GM04504 (cell line): ENCODE data around the gene TMCO6.
"Not testable (repeated sequence)": the region's sequence is repeated elsewhere in the genome, so short reads cannot be mapped to it uniquely, and the experiment has no call there.

Experiments used
- DNase-seq: peaks from one replicate; pipeline ENCODE4 v3.0.0-alpha.2; 2012; ENCODE audit warnings: low read depth

TMCO6 gene

GRCh38 chr5:140630292-140631035 is 8.8 kb upstream of the TMCO6 start:
- no peak for DNase-seq

- no peak for DNase-seq
Measured at GRCh38 chr5:140631036-140631417, 8.2 kb upstream of the TMCO6 start.

- no peak for DNase-seq
Measured at GRCh38 chr5:140631831-140632365, 7.4 kb upstream of the TMCO6 start.

GRCh38 chr5:140632366-140633020 is 6.8 kb upstream of the TMCO6 start:
- no peak for DNase-seq

GRCh38 chr5:140633021-140633471 is 6.2 kb upstream of the TMCO6 start, which contains the start of gene CD14:
Gene CD14, minus strand, starts transcription at chr5:140633175. Its CDS starts 104 bp downstream, at chr5:140633071.
- DNase-seq, result no peak

GRCh38 chr5:140633501-140633900 is 5.8 kb upstream of the TMCO6 start:
- DNase-seq, result no peak

- DNase-seq, result no peak
Measured at GRCh38 chr5:140634103-140634502, 5.1 kb upstream of the TMCO6 start.

GRCh38 chr5:140635291-140636257 is 3.7 kb upstream of the TMCO6 start:
- no peak for DNase-seq

GRCh38 chr5:140637371-140638100 is 1.7 kb upstream of the TMCO6 start:
- DNase-seq, result no peak

- not testable (repeated sequence) for DNase-seq
Measured at GRCh38 chr5:140638898-140639147, 428 bp upstream of the TMCO6 start.

- no peak for DNase-seq
Measured at GRCh38 chr5:140641716-140642115, 2.5 kb downstream of the TMCO6 start.

- peak; percentile 62 for DNase-seq
Measured at GRCh38 chr5:140642718-140643117, 3.5 kb downstream of the TMCO6 start.

- DNase-seq, result no peak
Measured at GRCh38 chr5:140647042-140647419, 7.8 kb downstream of the TMCO6 start.

- DNase-seq, result no peak
Measured at GRCh38 chr5:140658870-140659269, 19.6 kb downstream of the TMCO6 start.

- not testable (repeated sequence) for DNase-seq
Measured at GRCh38 chr5:140660371-140660770, 21.1 kb downstream of the TMCO6 start.

GRCh38 chr5:140664030-140664358 is 24.7 kb downstream of the TMCO6 start:
- DNase-seq, result no peak

GRCh38 chr5:140664359-140665119 is 25.3 kb downstream of the TMCO6 start, which contains the start of gene WDR55:
Gene WDR55, plus strand, starts transcription at chr5:140664904. Its CDS starts 9 bp downstream, at chr5:140664913.
- peak; percentile 81 for DNase-seq

- not testable (repeated sequence) for DNase-seq
Measured at GRCh38 chr5:140671035-140671434, 31.8 kb downstream of the TMCO6 start.

GRCh38 chr5:140671472-140672125 is 32.3 kb downstream of the TMCO6 start:
- no peak for DNase-seq

- DNase-seq, result no peak
Measured at GRCh38 chr5:140672455-140673186, 33.4 kb downstream of the TMCO6 start.
